Right ventricle myocardium inferior (tissue), 1 donor: ENCODE measurements around the gene KDM6B. TPM values are rescaled to one million over a fixed set of nuclear protein-coding genes. Genes with fewer than 3 reads are reported as not detected.

Experiments used
- ATAC-seq: fragments of 200-7000 bp; cut with Tn5 transposase; one replicate; pipeline ENCODE4 v1.9.1; 2020; ENCODE audit warnings: mild to moderate bottlenecking, moderate library complexity
- DNase-seq: peaks from one replicate; pipeline ENCODE4 v3.0.0; 2021; ENCODE audit errors: missing footprints
- intact Hi-C: fragments of 100-400 bp; cut with DNase I; formaldehyde crosslinking; loops from one replicate; pipeline ENCODE4 v1.11.0; 2022
- total RNA-seq: library from RNA; stranded (reverse); fragmentation: NEBNext Ultra II Directional; extraction: Animal tissue kit (Norgen Biotek cat#: 25700); gene quantifications from one replicate; pipeline ENCODE4 v1.2.1, GENCODE V29; 2021
- donor health status: DM: no; HTN: yes; CAD: no; lungs with severe emphysema.

The KDM6B gene
- total RNA-seq, 1 donor from 2014 or later = 25.0 TPM

DNA sequence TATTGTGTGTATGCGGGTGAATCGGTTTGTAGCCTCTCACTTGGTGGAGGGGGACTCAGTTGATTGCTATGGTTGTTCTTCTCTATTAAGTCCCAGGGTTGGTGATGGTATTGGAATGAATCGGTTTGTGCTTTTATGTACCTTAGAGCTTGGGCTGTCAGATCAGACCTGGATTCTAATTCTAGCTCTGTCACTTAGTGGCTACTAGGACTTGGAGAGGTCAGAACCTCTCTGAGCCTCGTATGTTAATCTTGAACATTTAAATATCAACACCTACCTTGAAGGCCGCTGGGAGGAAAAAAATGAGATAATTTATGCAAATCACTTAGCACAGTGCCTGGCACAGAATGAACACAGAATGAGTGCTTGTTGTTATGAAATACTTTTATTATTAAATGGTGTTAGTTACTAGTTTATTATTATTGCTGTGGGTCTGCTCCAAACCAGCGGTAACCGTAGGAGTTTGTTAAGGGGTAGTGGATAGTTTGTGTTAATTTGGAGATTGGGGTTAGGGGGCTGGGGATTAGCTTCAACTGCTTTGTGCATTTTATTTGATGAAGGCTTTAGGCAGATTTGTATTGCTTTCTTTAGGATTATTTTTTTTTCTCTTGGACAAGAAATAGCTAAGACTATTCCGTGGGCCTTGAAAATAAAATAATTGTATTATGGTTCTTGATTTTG is 3.5 kb downstream of the KDM6B start:
- intact Hi-C loops = loop anchor here (2.0 kb wide), 1 partner anchor 13 kb away; no protein-coding TSS in a partner anchor
- ATAC-seq (no peak), DNase-seq (no peak)

DNA sequence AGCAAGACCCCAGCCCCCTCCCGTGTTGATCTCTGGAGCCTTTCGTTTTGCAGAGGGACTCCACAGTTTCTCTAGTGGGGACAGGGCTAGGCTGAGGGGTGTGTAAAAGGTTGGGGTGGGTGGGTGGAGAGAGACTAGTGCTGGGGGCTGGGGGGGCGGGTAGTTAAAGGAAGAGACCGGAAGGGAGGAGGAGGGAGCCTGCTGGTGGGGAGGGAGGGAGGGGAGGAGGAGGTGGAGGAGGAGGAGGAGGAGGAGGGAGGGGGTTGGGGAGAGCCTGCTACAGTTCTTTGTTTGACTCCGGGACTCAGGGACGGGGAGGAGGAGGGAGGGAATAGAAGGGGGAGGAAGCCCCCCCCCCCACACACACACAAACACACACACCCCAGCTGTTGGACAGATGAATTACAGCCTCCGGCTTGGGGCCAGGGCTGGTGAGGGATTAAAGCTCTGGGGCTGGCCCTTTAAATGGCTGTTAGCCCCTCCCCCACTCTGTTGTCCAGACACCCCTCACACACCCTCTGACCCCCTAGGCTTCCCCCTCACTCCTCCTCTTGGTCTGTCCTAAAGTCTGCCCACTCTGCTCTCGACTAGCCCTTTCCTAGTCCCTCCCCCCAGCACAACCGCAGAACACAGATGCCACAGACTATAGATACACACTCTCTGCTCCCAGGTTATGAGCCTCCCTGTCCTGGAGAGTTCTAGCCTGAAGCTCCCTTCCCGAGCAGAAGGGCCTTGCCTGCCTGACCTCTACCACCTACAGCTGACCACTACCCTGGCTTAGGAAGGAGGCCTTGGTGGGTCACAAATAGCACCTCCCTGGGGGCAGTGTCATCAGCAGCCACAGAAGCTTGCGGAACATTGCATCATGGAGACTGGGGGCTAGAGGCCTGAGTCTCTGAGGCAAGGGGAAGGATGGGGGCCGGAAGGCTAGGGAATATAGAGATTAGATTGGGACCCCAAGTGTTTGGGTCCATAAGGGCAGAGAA is 4.4 kb downstream of the KDM6B start:
- ATAC-seq = no peak
- DNase-seq = no peak
- intact Hi-C loops = no loop called here

DNA sequence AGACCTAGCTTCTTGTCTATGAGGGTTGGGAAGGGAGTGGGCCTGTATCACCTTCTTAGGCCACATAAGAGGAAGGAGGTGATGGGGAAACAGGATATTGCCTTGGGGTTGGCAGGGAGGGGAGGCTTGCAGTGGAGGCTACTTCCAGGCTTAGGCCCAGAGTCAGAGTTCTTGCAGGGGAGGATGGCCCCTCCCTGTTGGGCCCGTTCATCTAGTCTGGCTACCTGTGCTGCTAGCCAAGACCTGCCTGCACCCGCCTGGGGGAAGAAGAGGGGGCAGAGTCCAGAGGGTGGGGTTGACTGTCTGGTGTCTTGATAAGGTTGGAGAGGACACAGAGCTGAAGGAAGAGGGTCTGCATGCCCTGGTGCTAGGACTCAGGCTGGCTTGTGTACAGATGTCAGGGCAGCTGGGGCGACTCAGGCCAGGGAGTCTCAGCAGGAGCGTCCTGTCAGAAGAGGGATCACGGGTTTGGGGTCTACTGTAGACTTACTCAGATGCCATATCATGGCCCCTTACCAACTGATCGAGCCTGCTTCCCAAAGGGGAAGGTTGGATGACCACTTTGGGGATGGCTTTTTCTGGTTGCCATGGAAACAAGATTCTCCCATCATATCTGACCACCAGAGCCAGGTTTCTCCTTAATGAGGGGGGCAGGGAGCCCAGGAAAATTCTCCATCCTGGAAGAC is 5.3 kb downstream of the KDM6B start:
- DNase-seq = no peak
- ATAC-seq = no peak

DNA sequence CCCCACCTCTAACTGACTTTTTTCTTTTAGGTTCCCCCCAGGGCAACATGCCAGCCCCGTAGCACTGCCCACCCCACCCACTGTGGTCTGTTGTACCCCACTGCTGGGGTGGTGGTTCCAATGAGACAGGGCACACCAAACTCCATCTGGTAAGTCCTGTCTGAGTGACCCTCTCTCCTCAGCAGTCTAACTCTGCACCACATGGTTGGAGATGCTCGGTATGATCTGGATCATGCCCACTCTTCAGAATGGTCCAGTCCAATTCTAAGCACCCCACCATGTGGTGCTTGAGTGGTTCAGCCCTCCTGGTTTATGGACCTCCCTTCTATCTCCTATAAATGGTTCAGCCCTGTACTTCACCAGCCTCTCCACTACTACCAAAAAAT is 5.9 kb downstream of the KDM6B start:
- no peak for DNase-seq
- ATAC-seq = no peak
- intact Hi-C loops = loop anchor here (5.0 to 10.0 kb wide), 2 partner anchors 355 to 407 kb away; partner anchors contain the start of genes CTC1, PFAS, POLR2A and SLC35G6

More for the DNA sequence above, 5.3 kb downstream of the KDM6B start:
- intact Hi-C loops = no loop called here

DNA sequence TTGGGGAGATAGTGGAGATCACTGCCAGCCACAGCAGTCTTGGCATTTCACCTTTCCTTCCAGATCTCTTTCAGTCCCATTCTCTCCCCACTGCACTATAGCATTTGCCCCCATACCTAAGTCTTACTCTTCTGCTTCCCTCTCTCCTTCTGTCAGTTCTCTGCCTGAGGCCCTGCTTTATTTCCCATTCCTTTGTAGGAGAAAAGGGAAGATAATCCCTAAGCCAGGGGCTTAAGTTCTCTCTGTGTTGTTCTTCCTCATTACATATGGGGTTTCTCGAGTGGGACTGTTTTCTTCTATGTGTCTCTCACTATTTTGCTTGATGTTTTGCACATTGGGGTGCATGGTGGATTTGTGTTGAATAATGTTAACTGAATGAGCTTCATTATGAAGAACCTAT is 6.4 kb downstream of the KDM6B start:
- intact Hi-C loops = loop anchor here (5.0 to 10.0 kb wide), 2 partner anchors 356 to 407 kb away; partner anchors contain the start of genes CTC1, PFAS, POLR2A and SLC35G6
- no peak for DNase-seq
- no peak for ATAC-seq

DNA sequence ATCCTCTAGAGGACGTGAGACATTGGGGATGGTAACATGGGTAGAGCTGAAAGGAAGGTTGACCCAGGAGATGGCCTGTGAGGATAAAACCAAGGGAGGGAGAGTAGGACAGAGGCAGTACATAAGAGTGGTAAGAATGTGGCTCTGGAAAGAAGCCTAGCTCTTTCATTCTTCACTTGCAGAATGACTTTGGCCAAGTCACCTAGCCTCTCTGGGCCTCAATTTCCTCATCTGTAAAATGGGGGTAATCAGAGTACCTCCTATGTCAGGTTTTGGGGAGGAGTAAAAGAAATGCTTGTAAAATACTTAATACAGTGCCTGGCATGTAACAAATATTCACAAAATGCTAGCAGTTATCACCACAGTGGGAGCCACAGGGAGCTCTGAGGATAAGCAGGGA is 6.9 kb downstream of the KDM6B start:
- intact Hi-C loops = loop anchor here (5.0 to 10.0 kb wide), 2 partner anchors 356 to 406 kb away; partner anchors contain the start of genes CTC1, PFAS, POLR2A and SLC35G6
- ATAC-seq = no peak

DNA sequence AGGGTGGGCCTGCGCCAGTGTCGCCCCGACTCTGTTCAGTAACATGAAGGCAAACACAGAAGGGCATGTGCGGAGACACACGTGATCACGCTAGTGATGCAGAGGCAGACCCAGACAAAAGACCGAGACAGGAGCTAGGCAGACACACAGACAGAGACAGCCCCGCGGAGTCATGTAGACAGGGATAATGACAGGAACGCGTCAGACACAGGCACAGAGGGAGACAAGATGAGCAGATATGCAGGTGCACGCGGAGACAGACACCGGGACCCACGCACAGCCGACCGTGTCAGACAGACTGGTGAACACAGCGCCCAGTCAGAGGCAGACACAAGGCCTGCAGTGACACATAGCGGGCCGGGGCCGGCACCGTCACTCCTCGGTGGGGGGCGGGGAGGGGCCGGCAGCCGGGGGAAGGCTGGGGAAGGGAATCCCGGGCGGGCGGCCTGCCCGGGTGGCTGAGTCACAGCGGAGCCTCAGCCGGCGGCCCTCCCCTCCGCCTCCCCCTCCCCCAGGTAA is 7.4 kb downstream of the KDM6B start:
- ATAC-seq (peak; percentile 55), DNase-seq (peak; percentile 93)
- intact Hi-C loops = loop anchor here (5.0 to 10.0 kb wide), 2 partner anchors 357 to 406 kb away; partner anchors contain the start of genes CTC1, PFAS, POLR2A and SLC35G6

More for the DNA sequence above, 6.9 kb downstream of the KDM6B start:
- no peak for DNase-seq

DNA sequence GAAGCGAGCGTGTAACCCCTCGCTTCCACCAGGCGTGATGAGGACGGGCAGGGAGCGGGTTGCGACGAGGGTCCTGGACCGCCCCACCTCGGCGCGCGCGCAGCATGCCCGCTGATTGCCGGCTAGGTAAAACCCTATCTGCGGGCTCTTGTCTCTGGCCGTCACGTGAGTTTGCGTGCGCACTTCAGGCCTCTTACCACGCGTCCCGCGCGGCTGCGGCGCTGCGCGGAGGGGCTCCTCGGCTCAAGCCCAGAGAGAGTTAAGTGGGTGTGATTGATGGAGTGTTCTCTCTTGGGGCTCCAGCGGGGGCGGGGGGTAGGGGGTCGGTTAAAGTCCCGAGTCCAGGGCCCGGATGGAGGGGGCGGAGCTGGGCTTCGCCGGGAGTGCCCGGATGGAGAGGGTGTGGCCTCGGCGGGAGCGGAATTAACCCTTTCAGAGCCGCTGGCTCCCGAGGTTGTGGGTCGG is 7.9 kb downstream of the KDM6B start:
- ATAC-seq (peak; percentile 76), DNase-seq (peak; percentile 93)
- intact Hi-C loops = loop anchor here (2.0 to 10.0 kb wide), 3 partner anchors 15 to 405 kb away; partner anchors contain the start of genes CTC1, NAA38, PFAS and POLR2A

DNA sequence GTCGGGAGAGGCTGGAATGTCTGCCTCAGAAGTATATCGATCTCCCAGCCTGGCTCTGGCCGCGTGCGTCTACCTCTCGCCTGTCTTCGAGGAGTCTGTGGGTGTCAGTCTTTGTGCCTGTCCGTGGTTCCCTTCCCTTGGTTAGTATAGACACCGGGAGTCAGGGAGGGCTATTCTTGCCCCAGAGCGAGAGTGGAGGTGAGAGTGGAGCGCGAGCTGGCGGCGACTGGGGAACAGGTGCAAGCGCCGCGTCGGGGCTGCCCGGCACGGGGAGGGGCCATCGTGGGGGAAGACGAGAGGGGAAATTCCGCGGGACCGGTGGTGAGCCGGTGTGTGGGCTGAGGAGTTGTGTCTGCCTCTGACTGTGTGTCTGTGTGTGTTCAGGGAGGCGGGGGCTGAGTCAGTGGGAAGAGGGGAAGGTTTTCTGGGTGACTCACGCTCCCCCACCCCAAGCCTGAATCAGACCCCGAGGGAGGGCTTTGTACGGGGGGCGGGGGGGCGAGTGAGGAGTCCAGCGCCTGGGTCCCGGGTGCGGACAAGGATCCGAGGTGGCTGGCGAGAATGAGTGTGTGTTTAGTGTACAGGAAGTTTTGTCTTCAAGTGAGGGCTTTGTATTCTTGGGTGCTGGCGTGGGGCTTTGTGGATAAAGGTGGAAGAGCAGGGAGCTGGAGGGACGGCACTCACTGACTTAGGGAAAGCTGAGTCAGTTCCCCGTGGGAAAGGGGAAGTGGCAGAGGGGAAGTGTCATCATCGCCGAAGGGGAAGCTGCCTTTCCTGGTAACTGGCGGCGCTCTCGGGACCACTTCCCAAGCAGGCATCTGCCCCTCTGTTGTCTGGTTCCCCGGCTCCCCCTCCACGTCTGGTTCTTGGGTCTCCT is 8.6 kb downstream of the KDM6B start:
- peak; percentile 90 for DNase-seq
- peak; percentile 15 for ATAC-seq
- intact Hi-C loops = loop anchor here (2.0 to 10.0 kb wide), 3 partner anchors 14 to 405 kb away; partner anchors contain the start of genes CTC1, NAA38, PFAS and POLR2A

DNA sequence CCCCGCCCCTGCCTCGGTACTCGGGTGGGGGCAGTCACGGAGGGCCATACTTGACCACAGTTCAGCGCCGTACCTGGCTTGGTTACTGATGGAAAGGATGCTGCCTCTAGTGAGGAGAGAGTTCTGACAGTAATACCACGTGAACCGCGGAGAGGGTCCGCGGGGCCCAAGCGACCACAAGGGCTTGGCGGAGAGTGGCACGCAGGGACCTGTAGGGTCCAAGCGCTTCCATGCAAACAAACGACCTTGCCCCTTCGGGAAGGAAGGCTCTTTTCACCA is 9.2 kb downstream of the KDM6B start:
- ATAC-seq (no peak), DNase-seq (no peak)
- intact Hi-C loops = loop anchor here (2.0 to 10.0 kb wide), 3 partner anchors 14 to 404 kb away; partner anchors contain the start of genes CTC1, NAA38, PFAS and POLR2A

DNA sequence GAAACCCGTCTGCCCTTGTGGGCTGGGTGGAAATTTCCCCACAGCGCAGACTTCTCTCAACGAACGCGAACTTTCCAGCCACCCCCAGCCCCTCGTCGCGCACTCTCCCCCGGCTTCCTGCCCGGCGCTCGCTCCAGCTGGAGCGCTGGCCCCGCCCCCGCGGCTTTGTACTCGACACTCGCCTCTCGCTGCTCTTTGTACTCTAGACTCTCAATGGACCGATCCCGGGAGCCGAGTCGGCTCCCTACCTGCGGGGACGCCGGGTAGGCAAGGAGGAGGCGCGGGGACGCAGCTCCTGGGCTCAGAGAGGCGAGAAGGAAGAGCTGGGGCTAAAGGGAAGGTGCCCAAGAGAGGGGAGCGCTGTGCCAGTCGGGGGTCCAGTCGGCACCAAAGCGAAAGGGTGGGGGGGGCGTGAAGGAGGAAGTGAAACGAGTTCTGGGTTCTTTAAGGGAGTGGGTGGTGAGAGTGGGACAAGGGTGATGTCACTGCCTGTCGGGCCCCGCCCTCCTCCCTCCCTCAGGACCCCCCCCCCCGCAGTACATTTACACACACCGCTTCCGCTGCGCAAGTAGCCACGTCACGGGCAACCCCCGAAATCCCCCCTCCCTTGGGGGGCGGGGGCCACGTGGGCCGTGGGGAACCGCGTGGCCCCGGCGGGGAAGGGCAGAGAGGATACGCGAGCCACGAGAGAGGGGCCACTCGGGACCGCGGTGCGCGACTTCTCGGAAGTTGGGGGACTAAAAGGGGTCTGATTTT is 9.7 kb downstream of the KDM6B start:
- ATAC-seq (peak; percentile 27), DNase-seq (peak; percentile 92)
- intact Hi-C loops = loop anchor here (2.0 to 10.0 kb wide), 3 partner anchors 13 to 404 kb away; partner anchors contain the start of genes CTC1, NAA38, PFAS and POLR2A

DNA sequence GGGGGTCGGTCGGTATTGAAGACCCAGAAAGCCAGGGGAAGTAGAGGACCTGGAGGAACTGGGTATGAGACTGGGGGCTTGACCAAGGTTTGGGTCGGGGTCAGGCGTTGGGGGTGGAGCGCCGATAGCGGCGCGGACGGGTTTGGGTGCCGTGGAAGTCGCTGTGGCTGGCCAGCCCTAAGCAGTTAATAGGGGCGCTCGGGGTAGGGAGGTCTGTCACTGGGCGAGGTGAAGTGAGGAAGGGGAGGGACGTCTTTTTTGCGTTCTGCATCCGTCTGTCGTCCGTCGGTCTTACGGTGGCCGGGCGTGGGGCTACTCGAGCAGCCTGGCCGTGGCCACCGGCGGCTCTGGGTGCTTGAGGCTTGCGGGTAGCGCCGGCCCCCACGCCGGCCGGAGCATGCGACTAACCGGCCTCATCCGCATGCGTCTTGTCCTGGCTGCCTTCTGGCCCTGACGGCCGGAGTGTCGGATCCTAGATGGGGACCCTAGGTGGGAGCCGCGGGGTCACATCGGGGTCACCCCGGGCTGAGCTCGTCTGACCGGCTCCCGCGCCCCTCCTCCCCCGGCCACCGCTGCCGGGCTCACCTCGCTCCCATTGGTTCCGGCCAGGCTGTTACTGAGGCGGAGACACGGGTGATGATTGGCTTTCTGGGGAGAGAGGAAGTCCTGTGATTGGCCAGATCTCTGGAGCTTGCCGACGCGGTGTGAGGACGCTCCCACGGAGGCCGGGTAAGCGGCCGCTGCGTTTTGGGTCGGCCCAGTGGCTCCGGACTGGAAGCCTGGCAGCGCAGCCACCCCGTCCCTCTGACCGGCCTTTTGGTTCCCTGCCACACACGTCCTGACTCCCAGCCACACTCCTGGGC is 10.5 kb downstream of the KDM6B start:
- intact Hi-C loops = loop anchor here (5.0 to 10.0 kb wide), 2 partner anchors 360 to 403 kb away; partner anchors contain the start of genes CTC1, PFAS, POLR2A and SLC35G6
- DNase-seq (peak; percentile 96), ATAC-seq (peak; percentile 82)

DNA sequence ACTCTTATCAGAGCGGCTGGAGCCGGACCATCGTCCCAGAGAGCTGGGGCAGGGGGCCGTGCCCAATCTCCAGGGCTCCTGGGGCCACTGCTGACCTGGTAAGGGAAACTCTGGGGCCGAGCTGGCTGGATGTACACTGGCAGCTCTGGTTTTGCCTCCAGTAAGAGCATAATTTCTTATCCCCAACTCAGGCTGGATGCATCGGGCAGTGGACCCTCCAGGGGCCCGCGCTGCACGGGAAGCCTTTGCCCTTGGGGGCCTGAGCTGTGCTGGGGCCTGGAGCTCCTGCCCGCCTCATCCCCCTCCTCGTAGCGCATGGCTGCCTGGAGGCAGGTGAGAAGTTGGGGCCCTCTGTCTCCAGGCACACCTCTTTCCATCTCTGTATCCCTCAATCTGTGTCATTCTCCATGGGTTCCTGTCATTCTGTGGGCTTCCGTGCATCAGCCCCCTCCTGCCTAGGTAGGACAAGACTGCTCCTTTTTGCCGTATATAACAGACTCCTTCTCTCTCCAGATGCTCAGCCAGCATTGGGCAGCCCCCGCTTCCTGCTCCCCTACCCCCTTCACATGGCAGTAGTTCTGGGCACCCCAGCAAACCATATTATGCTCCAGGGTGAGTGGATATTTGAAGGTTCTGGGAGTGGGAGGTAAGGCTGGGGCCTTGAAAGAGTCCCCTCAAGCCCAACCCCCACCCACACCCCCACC is 11.5 kb downstream of the KDM6B start:
- DNase-seq = no peak
- no peak for ATAC-seq
- intact Hi-C loops = loop anchor here (10.0 kb wide), 1 partner anchor 361 kb away; the partner anchor contains the start of genes POLR2A and SLC35G6

DNA sequence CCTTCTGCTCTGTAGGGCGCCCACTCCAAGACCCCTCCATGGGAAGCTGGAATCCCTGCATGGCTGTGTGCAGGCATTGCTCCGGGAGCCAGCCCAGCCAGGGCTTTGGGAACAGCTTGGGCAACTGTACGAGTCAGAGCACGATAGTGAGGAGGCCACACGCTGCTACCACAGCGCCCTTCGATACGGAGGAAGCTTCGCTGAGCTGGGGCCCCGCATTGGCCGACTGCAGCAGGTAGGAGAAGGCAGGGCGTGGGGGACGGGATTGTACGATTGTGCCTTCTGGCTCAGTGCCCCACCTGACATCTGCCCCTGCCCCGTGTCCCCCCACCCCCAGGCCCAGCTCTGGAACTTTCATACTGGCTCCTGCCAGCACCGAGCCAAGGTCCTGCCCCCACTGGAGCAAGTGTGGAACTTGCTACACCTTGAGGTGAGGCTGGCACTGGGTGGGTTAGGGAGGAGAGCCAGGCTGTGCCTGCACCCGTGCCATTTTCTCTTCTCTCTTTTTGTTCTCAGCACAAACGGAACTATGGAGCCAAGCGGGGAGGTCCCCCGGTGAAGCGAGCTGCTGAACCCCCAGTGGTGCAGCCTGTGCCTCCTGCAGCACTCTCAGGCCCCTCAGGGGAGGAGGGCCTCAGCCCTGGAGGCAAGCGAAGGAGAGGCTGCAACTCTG is 12.2 kb downstream of the KDM6B start:
- intact Hi-C loops = loop anchor here (10.0 kb wide), 1 partner anchor 361 kb away; the partner anchor contains the start of genes POLR2A and SLC35G6
- no peak for DNase-seq

More for the DNA sequence above, 12.2 kb downstream of the KDM6B start:
- no peak for ATAC-seq
